GM18907 (cell line): ENCODE data around the gene HSD11B1.

Experiments
- ATAC-seq: cut with Tn5 transposase; IDR thresholded peaks from one replicate; pipeline ENCODE4 v1.9.1; 2021; ENCODE audit warnings: mild to moderate bottlenecking, moderate library complexity; ENCODE audit not compliant: unreplicated experiment

The HSD11B1 gene

DNA sequence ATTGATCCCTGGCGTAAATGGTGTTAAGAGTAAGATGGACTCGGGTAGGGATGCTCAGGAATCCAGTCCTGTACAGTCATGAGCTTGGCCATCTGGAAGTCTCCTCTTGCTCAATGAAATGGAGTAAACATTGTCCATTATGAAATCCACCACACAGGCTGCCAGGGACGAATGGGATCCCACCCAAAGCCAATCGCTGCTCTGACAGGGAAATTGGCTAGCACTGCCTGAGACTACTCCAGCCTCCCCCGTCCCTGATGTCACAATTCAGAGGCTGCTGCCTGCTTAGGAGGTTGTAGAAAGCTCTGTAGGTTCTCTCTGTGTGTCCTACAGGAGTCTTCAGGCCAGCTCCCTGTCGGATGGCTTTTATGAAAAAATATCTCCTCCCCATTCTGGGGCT lies at the start of gene HSD11B1:
TSS of gene HSD11B1 (plus strand) at position 263 of the 400 bp plus-strand sequence. CDS start at position 360, 97 bp downstream.
- no peak for ATAC-seq

DNA sequence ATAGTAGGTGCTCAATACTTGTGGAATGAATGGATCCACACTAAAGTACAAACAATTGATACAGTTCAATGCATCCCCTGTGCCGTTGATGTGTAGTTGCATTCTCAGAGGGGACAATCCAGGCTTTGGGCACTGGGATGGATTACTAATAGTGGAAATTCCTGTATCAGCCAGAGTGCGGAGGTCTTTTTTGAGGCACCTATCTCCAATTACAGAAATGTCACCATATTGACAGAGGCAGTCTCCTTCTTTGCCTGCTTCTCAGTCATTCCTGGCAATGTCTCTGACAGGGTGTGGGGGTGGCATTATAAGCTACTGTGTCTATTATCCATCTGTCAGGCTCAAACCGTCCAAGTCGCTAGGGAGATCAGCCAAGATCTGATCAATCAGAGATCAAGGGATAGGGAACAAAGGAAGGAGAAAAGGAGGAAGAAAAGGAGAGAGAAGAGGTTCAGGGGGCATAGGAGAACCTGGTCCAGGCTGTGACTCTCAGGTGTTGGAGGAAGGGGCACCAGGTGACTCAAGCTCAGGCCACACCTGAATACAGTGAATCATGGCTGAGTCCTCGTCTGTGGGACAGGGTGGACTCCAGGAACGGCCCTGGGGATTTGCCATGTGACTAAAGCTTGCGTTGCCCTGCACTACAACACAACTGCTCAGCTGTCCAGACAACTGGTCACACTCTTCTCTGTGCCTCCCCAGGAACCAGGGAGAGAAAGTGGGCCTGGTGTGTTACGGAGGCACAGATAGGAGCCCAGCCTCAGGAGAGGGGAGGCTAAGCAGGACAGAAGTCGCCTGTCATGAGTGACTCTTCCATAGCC lies 49.0 kb upstream of the HSD11B1 start:
- ATAC-seq, result no peak

DNA sequence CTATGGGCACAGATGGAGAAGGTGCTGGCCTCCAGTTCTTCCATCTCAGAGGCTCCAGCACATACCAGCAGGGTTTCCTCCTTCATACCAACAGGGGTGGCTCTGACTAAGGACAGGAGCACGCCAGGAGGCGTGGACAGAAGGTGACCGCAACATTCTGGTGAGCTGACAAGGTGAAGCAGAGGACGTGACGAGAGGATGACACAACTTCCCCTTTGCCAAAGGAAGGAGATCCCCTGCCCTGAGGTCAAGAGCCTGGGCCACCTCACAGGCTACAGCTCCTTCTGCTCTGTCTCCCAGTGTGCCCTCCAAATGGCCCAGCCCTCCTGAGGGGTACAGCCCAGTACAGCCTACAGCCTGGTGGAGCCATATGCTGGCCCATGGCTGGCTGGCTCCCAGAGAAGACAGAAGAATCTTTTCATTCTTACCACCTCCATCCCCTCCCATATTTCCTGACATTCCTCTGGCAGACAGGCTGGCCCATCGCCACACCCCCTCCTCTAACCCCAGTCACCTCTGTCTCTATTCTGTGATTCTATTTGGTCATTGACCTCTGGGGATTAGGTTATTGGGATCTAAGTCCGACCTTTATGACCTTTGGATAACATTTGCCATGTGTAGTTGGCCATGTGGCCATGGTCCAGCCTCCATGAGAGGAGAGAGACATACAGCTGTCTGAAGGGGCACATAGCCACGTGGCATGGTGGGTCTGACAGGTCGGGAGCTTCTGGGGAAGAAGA lies 47.3 kb upstream of the HSD11B1 start:
- no peak for ATAC-seq

DNA sequence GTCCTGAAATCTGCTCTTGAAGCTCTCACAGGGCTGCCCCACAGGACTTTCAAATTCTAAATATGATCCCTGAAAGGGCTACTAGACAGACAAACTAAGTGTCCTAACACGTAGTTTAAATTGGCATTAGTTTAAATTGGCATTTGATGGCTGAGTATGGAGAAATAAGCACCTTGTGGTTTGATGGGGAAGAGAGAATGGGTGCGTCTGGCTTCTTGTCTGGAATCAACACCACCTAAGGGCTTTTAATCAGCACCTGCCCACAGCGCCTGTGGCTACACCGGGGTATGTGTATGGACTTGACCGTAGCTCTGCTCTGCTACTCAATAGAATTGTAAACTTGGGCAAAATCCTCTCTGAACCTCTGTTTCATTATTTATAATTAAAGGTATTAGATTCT lies 46.7 kb upstream of the HSD11B1 start:
- ATAC-seq, result no peak

DNA sequence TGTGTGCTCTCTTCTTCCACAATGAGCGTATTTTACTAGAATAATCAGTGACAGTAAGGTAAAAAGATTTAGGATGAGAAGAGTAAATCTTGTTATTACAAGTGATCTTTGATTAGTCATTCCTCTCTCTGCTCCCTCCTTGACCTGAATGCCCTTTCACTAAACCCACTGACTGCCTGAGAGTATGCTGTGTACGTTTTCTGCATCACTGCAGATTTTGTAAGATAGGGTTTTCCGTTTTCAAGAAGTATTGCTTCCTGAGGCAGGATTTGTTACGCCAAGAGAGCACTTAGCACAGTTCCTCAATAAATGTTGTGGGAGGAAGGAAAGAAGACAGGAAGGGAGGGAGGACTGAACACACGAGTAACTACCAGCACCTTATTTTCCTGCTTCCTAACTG lies 44.7 kb upstream of the HSD11B1 start:
- ATAC-seq, result peak; percentile 92

DNA sequence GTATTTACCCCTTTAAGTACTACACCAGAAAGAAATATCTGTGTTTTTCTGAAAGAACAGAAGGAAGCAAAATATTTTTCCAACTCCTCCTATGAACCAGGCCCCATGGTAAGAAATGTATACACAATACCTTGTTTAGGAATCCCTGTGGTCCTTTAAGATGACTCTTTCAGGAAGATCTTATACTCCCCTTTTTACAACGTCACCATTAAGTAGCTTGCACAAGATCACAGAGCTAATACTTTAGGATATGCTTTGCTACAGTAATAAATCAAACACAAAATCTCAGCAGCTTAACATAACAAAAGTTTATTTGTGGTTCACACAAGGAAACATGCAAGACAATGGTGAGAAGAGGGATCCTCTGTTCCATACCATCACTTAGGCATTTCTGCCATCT lies 43.6 kb upstream of the HSD11B1 start:
- ATAC-seq, result no peak

DNA sequence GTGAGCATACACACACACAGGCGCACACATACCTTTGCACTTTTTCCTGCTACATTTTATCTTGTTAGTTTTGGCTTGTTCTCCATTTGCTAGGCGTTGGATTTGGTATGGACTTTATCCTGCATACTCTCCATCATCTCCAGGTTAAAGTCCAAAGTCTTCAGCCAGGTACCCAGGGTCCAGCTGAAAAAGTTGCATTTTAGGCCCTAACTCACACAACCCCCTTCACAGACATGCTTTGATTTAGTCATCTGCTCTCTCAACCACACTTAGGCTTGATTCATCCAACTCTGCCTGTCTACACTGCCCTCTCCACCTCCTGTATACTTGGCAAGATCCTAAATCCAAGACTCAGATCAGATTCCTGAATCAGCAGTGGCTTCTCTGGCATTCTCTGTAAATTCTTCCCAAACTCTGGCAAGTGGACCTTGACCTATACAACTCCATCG lies 41.7 kb upstream of the HSD11B1 start:
- ATAC-seq, result no peak

DNA sequence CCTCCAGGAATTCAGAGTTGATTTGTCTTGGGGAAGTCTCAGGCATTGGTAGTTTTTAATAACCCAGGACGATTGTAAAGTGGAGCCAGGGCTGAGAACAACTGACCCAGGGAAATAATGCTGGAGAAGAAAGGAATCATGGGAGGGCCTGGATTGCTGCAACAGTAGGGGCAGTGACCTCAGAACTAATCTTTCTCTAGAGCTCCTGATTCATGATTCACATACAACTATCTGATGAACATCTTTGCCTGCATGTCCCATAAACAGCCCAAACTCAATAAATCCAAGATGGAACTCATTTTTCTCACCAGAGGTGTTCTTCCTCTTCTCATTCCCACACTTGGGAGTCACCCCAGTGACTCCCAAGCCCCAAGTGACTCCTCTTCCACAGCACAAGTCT lies 37.5 kb upstream of the HSD11B1 start:
- ATAC-seq, result no peak

DNA sequence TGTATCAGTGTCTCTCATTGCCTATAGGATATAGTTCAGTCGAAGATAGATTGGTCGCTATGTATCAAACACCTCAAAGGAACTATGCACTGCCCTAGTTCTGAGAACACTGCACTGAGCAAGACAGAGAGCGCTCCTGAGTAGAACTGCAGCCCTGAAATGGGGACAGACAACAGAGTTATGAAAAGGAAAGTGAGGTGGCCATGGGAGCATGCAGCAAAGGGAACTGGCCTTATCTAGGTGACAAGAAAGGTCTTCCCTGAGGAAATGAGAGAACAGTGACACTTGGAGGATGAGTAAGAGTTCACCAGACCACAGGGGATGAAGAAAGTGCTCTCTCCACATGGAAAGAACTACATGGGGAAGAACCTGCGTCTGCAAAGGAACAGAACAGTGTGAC lies 36.9 kb upstream of the HSD11B1 start:
- no peak for ATAC-seq

DNA sequence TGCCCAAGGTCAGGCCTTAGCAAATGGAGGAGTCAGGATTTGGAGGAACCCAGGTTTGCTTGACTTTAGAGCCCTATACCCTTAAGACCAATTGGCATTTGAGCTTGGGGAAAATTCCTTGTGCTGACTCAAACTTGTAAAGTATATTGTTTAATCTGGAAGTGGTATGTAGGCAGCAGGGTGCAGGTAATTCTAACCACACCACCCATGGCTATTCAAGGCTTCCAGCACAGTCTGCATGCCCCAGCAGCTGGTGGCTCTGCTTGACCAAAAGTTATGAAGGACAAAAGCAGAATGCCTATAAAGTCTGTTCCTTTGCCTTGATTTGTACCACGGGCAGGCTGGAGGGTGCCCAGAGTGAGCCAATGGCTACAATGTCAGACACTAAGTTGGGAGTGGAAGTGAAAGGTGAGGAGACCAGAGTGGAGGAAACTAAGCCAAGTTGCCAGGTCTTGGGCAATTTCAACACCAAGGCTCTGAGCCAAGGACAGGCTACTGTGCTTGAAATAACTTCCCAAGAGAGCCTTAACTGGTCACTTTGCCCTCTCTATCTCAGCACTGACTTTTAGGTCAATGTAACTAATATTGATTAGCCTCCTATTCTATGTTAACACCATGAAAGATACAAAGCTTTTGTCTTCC lies 34.1 kb upstream of the HSD11B1 start:
- ATAC-seq, result no peak

DNA sequence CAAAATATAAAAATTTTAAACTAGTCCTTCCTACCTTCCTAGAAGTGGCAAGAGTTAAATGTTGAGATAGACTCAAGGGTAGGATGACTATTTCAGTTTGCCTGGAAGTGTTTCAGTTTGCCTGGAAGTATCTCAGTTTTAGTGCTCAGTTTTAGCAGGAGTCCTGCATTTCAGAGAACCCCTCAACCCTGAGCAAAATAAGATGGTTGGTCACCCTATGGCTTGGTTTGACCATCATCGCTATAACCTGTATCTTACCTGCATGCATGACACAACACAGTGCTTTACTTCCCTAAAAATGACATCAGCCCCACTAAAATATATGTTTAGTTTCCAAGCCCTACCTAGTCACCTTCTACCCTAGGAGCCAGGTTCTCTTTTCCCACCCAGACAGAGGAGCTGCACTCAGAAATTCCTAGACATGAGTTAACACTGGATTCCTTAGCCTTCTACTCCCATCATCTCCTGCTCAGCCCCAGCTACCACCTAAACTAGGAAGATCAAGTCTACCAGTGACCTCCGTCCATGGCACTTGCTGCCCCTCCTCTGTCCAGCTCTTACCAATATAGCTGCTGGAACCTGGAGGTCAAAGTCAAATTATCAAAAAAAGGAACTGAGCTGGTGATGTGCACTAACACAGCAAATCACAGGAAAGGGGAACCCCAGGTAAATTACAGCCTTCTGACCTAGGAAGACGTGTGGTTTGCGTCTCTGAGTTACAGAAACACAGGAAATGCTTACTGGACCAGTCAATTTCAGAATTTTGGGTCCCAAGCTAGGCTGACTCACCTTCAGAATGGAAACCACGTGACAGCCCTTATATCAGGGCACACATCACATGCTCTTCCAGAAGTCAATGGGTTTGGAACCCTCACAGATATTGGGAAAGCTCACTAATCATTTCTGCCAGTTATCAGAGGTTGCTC lies 31.7 kb upstream of the HSD11B1 start:
- ATAC-seq, result peak; percentile 96

DNA sequence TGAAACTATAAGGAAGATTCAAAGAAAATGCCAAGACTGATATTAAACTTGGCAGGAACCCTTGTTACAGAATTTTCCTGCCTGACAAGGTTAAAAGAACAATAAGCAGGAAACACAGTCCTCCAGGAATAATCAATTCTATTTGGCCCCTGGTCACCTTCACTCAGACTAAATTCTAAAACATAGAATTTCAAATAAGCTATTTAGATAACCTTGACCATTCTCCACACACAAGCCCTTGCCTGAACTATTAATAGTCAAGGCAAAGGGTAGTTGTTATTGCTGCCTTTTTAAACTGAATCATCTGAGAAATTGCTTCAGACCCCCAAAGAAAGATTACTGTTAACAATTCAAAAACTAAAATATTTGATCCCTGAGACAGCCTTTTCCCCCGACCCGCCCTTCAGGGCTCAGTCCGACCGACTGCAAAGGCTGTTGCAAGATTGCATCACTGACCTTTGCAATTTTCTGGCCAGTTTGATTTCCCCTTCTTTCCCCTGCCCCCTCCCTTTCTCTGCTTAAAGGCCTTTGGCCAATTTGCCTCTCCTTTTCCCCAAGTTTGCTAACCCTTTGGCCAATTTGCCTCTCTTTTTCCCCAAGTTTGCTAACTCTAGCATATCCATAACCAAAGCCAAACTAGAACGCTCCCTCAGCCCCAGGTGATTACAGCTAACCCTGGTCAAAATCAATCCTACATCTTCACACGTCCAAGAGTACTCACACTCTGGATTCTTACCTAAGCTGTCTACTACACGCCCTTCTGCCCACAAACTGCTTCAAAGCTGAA lies 30.8 kb upstream of the HSD11B1 start:
- no peak for ATAC-seq

DNA sequence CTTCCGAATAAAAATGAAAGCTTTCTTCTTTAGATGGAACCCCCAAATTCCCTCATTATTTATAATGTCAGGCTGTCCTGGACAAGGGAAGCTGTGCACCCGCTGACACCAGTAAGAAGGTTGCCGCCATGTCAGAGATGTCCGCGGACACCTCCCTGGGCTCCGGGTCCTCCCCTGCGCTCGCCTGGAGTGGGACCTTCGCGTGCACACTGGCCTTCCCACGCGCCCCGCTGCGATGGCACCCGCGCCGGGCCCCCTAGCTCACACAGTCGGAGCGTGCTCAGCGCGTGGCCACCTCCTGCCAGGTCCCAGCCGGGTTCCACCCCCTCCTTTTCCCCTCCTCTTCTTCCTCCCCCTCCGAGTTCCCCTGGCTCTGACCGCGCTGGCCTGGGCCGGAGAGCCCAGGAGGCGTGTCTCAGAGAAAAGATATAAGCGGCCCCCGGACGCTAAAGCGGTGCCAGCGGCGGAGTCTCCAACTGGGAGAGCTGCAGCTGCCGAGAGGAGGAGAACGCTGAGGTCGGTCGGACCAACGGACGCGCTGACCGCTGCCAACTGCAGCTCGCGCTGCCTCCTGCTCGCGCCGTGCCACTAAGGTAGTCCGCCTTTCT lies 29.6 kb upstream of the HSD11B1 start, which contains the start of gene G0S2:
TSS of gene G0S2 (plus strand) at position 456 of the 608 bp plus-strand sequence. CDS start 273 bp downstream, outside the sequence.
- ATAC-seq, result no peak

DNA sequence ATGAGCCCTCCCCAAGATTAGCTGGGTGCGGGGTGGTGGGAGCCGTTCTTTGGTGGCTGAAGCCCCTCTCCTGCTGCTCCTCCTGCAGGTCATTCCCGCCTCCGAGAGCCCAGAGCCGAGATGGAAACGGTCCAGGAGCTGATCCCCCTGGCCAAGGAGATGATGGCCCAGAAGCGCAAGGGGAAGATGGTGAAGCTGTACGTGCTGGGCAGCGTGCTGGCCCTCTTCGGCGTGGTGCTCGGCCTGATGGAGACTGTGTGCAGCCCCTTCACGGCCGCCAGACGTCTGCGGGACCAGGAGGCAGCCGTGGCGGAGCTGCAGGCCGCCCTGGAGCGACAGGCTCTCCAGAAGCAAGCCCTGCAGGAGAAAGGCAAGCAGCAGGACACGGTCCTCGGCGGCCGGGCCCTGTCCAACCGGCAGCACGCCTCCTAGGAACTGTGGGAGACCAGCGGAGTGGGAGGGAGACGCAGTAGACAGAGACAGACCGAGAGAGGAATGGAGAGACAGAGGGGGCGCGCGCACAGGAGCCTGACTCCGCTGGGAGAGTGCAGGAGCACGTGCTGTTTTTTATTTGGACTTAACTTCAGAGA lies 29.0 kb upstream of the HSD11B1 start:
- ATAC-seq, result no peak

DNA sequence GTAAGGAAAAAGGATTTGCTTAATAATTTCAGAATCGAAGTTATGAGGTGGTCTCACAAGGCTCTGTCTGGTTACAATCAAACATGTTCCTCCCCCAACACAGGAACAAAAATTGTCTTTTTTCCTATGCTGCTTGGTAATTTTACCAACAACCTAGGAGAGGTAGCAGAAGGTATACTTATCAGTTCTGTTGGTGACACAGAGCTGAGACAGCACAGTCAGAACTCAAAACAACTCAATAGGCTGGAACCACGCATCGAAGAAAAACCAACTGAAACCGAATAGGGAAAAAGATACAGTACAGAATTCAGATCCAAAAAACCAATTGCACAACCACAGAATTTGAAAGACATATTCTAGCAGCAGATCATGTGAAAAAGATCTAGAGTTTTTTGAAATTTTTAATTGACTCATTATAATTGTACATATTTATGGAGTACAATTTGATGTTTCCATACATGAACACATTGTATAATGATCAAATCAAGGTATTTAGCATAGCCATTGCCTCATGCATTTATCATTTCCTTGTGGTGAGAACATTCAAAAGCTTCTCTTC lies 25.6 kb upstream of the HSD11B1 start:
- no peak for ATAC-seq

DNA sequence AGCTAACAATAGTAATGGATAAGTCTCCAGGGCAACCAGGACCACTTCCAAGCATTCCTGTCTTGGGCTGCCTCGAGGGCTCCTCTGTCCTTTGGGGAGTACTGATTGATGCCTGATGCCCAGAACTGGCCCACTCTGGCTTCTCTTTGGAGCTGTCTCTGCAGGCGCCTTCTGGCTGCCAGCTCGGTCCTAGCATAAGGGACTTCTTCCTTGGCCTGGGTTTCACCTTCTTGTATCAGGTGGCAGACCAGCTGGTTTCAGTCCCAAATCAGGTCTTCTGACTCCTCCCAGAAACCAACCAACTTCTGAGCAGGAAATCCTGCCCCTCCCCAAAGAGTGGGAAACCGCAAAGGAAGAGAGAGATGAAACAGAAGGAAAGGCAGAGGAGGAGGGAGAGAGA lies 18.8 kb upstream of the HSD11B1 start:
- ATAC-seq, result peak; percentile 77

DNA sequence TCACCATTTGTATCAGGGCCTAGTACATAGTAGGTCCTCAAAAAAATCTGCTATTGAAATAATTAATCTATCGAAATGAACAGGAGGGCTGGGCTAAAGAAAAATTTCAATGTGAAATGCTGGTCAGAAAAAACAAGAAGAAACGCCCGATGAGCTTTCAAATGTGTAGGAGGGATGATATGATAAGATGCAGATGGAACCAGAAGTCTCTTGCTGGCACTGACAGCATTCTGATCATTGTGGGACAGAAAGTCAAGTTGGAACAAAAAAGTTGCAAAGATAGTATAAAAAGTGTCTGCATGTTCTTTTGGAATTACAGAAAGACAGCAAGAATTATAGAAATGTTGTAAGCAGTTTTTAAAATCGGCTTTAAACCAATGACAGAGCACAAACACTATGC lies 18.3 kb upstream of the HSD11B1 start:
- ATAC-seq, result no peak

DNA sequence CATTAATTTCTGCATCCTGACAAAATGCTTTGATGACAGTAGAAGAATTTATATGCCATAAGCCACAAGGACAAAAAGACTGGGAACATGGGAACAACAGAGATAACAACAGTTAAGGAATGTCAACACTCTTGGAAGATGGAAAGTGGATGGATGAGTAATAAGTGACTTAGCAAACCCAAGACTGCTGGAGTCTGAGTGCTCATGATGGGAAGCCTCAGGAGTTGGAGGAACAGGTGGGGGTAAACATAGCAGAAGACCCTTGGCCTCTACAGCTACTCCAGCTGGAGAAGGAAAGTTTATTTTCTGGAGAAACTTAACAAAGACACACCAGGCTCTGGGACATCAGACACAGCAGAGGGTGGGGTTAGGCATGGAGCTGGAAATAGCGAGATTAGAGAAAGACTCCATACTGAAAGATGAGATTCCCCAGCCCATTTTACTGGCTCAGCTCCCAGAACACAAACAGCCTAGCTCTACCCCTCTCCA lies 15.9 kb upstream of the HSD11B1 start:
- no peak for ATAC-seq
